Esophagus squamous epithelium (tissue), 5 donors: ENCODE data around the gene DNM3. TPM values are rescaled to one million over a fixed set of nuclear protein-coding genes. Genes with fewer than 3 reads are reported as not detected.

ENCODE experiments used
- DNase-seq: peaks from one replicate; lab custom pipeline; 2025; lab: John Stamatoyannopoulos, UW
- H3K27ac ChIP-seq, 4 donors: fragments of 200-600 bp; sonication (generic); one replicate each; pipeline ENCODE4 v1.5.1; 2016 to 2019; ENCODE audit warnings: mild to moderate bottlenecking in 1 of 4
- H3K27me3 ChIP-seq, 4 donors: fragments of 200-600 bp; sonication (generic); 1 replicate in 3 of 4; 2 replicates in 1 of 4; pipeline versions ENCODE4 v1.5.1 to v1.6.0; 2017 to 2021; ENCODE audit warnings: antibody characterized with exemption in 1 of 4
- H3K36me3 ChIP-seq, 3 donors: fragments of 200-600 bp; sonication (generic); one replicate each; pipeline ENCODE4 v1.5.1; 2016 to 2019
- H3K4me1 ChIP-seq, 3 donors: fragments of 200-600 bp; sonication (generic); one replicate each; pipeline ENCODE4 v1.5.1; 2017 to 2019
- H3K4me3 ChIP-seq, 4 donors: fragments of 200-600 bp; sonication (generic); 1 replicate in 3 of 4; 2 replicates in 1 of 4; pipeline ENCODE4 v1.5.1; 2016 to 2019; ENCODE audit warnings: mild to moderate bottlenecking in 2 of 4, moderate library complexity in 1 of 4
- H3K9me3 ChIP-seq, 3 donors: fragments of 200-600 bp; sonication (generic); one replicate each; pipeline ENCODE4 v1.5.1; 2016 to 2019
- CTCF ChIP-seq, 6 experiments: fragments of 450-650 bp in 4 of 6; fragments of 200-600 bp in 2 of 6; sonication (generic) in 2 of 6; IDR thresholded peaks; one replicate each; pipeline ENCODE4 v1.5.1; 2016 to 2019; ENCODE audit warnings: antibody characterized with exemption in 6 of 6, mild to moderate bottlenecking in 4 of 6, moderate library complexity in 4 of 6
- POLR2A ChIP-seq, 4 donors: fragments of 450-650 bp; IDR thresholded peaks; one replicate each; pipeline ENCODE4 v1.6.1; 2017; ENCODE audit warnings: antibody characterized with exemption in 4 of 4, mild to moderate bottlenecking in 4 of 4, moderate library complexity in 3 of 4
- WGBS, 2 donors: methylation state at CpG; one replicate each; pipeline ENCODE4 v1.1.5; 2018; 5-methylcytosine and 5-hydroxymethylcytosine counted together
- intact Hi-C: fragments of 100-400 bp; cut with DNase I; formaldehyde crosslinking; loops from one replicate; pipeline ENCODE4 v1.15.0; 2022
- total RNA-seq, 4 donors: library from RNA; depleted of rRNA; stranded (reverse); fragments of >200 nt; gene quantifications; one replicate each; pipeline ENCODE4 v1.1.0, GENCODE V29; 2016
- donor health status: DM: yes; HTN: yes; CAD: no.

Gene DNM3
- total RNA-seq, 4 donors from 2014 or later = 0.91 to 3.2 (median 1.8) TPM

GRCh38 chr1:171935086-171935485 is 93.8 kb downstream of the DNM3 start:
- intact Hi-C loops = no loop called here
- Histone ChIP-seq H3K9me3 (no peaks in the 10 kb centered on the region), H3K4me1 (no peaks in the 10 kb centered on the region), H3K27me3 (no peaks in the 10 kb centered on the region), H3K36me3 (no peaks in the 10 kb centered on the region), H3K27ac (no peak overlapping the region), H3K4me3 (no peak overlapping the region)
- TF ChIP-seq CTCF (IDR thresholded peaks at IDR 0.05) = no peak
- no peak for TF ChIP-seq POLR2A (IDR thresholded peaks at IDR 0.05)
- 85 to 87% methylated on average over 4 of the region's 4 CpGs for WGBS, 2 donors
- DNase-seq = no peak

GRCh38 chr1:171935664-171936063 is 94.4 kb downstream of the DNM3 start:
- no peaks in the 10 kb centered on the region for H3K36me3 ChIP-seq
- no peaks in the 10 kb centered on the region for H3K9me3 ChIP-seq
- no peak overlapping the region for H3K27ac ChIP-seq
- 56 to 67% methylated on average over 1 of the region's 1 CpG for WGBS, 2 donors
- H3K27me3 ChIP-seq = no peaks in the 10 kb centered on the region
- no peak overlapping the region for H3K4me3 ChIP-seq
- no peaks in the 10 kb centered on the region for H3K4me1 ChIP-seq
- DNase-seq = no peak
- TF ChIP-seq POLR2A (IDR thresholded peaks at IDR 0.05) (no peak), CTCF (IDR thresholded peaks at IDR 0.05) (no peak)
- intact Hi-C loops = no loop called here

GRCh38 chr1:171937938-171938337 is 96.6 kb downstream of the DNM3 start:
- intact Hi-C loops = no loop called here
- no peak overlapping the region for H3K27ac ChIP-seq
- no peaks in the 10 kb centered on the region for H3K27me3 ChIP-seq
- H3K4me1 ChIP-seq = no peaks in the 10 kb centered on the region
- no peak for TF ChIP-seq CTCF (IDR thresholded peaks at IDR 0.05)
- TF ChIP-seq POLR2A (IDR thresholded peaks at IDR 0.05) = no peak
- H3K9me3 ChIP-seq = no peaks in the 10 kb centered on the region
- H3K4me3 ChIP-seq = no peak overlapping the region
- DNase-seq = no peak
- H3K36me3 ChIP-seq = no peaks in the 10 kb centered on the region
- WGBS, 2 donors = 38 to 54% methylated on average over 1 of the region's 1 CpG

- Histone ChIP-seq H3K4me3 (no peak overlapping the region), H3K27me3 (no peaks in the 10 kb centered on the region), H3K9me3 (no peaks in the 10 kb centered on the region), H3K36me3 (no peaks in the 10 kb centered on the region), H3K27ac (no peak overlapping the region), H3K4me1 (no peaks in the 10 kb centered on the region)
- TF ChIP-seq POLR2A (IDR thresholded peaks at IDR 0.05) (no peak), CTCF (IDR thresholded peaks at IDR 0.05) (no peak)
- DNase-seq = no peak
- intact Hi-C loops = no loop called here
- WGBS, 2 donors = 66 to 71% methylated on average over 4 of the region's 4 CpGs
Measured at GRCh38 chr1:171939740-171940139, 98.4 kb downstream of the DNM3 start.

- H3K9me3 ChIP-seq = no peaks in the 10 kb centered on the region
- H3K27me3 ChIP-seq = no peaks in the 10 kb centered on the region
- H3K27ac ChIP-seq = no peak overlapping the region
- H3K36me3 ChIP-seq = no peaks in the 10 kb centered on the region
- TF ChIP-seq POLR2A (IDR thresholded peaks at IDR 0.05) (no peak), CTCF (IDR thresholded peaks at IDR 0.05) (no peak)
- no peak overlapping the region for H3K4me3 ChIP-seq
- no peaks in the 10 kb centered on the region for H3K4me1 ChIP-seq
- intact Hi-C loops = no loop called here
- DNase-seq = no peak
Measured at GRCh38 chr1:171940368-171940767, 99.1 kb downstream of the DNM3 start.
